HG03066 (cell line): ENCODE measurements around the gene SLC2A13.
"Not testable (repeated sequence)": the region's sequence is repeated elsewhere in the genome, so short reads cannot be mapped to it uniquely, and the experiment has no call there.

ENCODE experiments used
- ATAC-seq: cut with Tn5 transposase; IDR thresholded peaks from one replicate; pipeline ENCODE4 v1.9.1; 2021; ENCODE audit warnings: low read depth; ENCODE audit not compliant: unreplicated experiment

Gene SLC2A13

DNA sequence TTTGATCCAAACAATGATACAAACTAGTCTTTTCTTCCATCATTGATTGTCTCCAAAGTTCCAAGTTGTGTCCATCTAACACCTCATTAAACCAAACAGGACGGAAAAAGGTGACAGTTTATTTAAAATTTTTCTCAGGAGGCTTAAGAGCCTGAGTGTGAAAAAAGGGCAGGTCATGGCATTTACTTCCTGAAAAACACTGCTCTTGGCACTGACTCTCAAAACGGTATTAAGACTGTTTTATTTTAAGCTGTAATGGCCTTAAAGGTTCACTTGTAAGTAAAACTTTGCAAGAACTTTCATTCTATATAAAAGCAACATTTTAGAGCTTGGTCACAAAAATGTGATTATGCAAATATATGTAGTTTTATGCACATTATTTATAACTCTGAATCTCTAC lies 222.5 kb downstream of the SLC2A13 start:
- no peak for ATAC-seq

DNA sequence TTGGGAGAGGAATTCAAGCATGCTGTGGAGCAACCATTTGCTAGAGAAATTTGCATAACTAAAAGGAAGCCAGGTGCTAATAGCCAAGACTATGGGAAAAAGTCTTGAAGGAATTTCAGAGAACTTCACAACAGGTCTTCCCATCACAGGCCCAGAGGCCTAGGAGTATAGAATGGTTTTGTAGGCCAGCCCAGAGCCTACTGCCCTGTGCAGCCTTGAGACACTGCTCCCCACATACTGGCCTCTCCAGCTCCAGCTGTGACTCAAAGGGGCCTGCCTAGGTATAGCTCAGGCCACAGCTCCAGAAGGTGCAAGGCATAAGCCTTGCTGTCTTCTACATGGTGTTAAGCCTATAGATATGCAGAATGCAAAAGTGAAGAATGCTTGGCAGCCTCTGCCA lies 227.1 kb downstream of the SLC2A13 start:
- no peak for ATAC-seq

DNA sequence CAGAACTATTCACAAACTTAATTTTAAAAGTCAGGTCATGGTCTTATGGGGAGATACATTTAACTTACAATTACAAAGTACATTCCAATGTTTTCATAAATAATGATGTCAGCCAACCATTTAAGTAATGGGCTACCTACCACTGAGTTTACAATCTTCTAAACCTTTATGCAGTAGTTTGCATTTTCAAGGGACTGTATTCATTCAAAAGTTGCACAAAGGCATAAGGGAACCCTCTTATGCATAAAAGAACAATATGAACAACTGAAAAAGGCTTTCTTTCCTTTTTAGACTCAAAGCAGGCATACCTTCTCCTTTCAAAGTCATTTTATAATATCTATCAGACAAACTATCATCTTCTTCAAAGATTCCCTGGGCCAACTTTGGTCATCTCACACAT lies 230.2 kb downstream of the SLC2A13 start:
- ATAC-seq: no peak

DNA sequence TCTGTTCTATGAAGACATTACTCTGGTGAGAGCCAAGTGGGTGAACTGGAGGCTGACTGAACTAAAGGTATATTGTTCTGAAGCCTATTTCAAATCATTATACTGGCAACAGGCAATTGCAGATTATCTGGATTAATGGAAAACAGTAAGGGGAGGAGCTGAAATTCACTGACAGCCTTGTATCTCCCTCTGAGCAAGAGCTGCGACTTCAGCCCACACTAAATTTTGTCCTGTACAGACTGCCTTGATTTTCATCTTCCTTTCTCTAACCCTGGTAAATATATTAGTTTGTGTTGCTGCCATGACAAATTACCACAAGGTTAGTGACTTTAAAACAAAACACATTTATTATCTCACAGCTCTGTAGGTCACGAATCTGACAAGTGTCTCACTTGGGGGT lies 231.1 kb downstream of the SLC2A13 start:
- ATAC-seq: no peak

DNA sequence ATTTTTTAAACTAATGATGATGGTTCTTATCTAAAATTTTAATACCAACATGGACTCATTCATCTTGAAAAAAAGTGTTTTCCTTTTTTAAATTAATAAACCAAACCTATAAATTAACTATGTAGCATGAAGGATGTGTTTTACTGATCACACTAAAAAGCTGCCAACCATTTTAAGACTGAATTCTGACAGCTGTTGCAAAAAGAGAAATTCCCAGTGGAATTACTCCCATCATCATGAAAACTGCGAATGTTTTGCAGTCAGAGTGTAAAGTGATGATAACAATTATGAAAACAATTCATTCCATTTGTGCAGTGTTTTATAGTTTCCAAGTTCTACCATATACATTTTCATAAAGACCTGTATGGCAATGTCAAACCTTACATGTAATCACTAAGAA lies 232.8 kb downstream of the SLC2A13 start:
- ATAC-seq: no peak

DNA sequence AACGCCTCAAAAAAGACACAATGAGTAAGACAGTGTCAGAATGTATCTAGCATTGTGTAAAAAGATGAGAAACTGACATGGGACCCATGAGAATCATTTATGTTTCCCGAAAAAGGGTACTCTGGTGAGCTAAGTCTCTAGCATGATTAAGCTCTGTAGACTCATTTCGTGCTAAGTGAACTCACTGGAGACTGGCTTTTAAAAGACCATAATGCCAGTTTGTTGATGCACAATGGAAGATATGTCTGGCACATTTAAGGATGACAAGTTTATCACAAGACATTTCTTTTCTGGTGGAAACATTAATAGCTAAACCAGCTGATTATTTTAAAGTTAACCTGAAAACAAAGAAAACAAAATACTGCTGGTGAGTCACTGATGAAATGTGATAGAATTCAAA lies 233.5 kb downstream of the SLC2A13 start:
- ATAC-seq: no peak

DNA sequence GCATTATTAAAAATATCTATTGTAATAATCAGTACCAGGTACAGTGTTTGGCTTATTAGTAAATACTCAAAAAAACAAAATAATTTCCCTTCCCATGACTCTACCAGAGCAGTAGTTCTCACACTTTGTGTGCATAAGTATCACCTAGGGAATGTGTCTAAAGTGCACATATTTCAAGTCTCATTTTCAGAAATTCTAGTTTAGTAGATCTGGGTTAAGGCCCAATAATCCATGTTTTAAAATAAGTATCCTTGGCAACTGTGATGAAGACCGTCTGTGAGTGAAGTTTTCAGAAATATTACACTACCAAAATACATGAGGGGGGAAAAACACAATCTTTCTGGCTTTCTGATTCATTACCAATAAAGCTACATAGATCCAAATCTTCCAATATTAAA lies 237.6 kb downstream of the SLC2A13 start:
- no peak for ATAC-seq

DNA sequence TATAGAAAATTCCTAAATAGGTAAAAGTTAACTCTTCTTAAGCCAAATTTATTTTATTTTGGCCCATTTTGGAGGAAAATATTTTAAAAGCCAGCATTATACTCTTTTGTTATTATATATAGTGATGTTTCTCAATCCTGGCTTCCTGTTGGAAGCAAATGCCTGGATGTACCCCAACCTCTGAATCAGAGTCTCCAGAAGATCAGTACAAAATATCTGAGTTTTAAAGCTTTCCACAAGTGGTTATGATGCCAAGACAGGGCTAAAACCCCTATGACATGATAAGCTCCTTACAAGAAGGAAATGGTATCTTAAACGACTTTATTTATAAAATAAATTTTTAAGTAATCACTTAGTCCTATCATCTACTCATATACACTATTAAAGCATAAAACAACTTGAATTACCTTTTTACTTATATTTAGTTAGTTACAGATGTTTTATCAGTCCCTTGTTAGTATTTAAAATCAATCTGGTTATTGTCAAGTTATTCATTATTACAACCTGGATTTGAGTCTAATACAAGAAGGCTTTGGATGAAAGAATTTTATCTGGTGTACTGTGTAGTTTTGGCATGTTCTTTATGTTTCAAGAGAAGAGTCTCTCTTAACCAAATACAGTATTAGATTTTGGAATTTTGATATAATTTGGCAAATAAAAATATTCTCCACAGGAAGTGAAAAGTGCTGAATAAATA lies 238.1 kb downstream of the SLC2A13 start:
- no peak for ATAC-seq

DNA sequence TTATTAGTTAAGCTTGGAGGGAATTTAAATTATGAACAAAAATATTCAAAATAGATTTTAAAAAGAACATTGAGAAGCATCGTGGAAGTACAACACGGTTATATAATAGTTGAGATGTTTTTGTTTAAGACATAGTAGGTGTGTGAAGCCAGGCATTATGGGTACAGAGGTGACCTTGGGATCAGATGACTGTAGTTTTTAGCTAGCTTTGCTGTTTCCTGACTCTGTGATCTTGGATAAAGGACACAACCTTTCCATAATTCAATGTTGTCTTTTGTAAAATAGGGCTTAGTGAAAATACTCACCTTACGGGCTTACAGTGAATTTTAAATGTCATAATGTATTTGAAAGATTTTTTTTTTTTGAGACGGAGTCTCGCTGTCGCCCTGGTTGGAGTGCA lies 239.7 kb downstream of the SLC2A13 start:
- no peak for ATAC-seq

DNA sequence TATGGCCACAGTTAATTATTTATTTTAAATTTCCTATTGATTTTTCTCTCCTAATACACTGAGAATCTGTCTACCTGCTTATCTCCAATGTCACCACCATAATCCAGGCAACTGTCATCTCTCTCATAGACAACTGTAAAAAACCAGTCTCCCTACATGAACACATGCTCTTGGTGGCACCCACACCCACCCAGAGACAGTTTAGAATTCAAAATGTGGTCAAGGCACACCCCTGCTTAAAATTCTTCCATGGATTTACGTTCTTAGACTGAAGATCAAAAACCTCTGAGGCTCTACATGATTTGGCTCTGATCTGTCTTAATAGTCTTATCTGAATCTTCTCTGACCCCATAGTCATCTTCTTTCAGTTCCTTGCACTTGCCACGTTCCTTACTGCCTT lies 245.2 kb downstream of the SLC2A13 start:
- ATAC-seq: no peak

DNA sequence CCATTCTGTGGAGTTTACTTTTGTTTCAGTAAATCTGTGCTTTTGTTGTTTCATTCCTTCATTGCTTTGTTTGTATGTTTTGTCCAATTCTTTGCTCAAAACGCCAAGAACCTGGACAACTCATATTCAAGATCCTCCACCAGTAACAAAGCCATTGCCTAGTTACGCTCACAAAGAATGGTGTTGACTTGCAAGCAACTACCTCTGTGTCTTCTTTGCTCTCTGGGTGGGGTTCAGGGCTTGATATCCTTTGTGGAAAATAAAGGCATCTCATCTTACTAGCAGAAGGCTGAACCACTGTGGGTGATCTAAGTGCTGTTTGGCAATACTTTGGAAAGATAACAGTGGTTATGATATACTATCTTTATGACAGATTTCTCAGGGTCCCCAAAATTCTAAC lies 252.9 kb downstream of the SLC2A13 start:
- no peak for ATAC-seq

DNA sequence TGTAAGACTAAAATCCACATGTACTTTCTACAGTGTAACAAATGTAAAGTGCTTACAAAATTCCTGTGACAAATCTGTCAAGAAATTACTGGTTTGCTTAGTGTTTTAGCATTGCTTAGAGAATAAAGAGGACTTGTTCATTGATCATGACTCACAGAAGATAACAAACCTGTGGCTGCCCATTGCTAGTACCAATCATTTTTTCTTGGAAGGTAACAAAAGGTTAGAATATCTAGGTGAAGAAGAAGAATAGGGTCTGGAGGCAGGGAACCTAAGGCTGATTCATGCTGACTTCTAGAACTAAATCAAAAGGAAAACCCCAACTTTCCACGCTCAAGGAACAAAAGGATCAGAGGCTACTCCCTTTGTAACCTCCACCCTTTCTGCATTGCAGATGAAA lies 253.5 kb downstream of the SLC2A13 start:
- ATAC-seq: no peak

DNA sequence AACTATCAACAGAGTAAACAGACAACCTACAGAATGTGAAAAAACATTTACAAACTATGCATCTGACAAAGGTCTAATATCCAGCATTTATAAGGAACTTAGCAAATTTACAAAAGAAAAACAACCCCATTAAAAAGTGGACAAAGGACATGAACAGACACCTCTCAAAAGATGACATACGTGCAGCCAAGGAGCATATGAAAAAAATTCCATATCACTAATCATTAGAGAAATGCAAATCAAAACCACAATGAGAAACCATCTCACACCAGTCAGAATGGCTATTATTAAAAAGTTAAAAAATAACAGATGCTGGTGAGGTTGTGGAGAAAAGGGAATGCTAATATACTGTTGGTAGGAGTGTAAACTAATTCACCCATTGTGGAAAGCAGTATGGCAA lies 257.7 kb downstream of the SLC2A13 start:
- ATAC-seq: not testable (repeated sequence)

DNA sequence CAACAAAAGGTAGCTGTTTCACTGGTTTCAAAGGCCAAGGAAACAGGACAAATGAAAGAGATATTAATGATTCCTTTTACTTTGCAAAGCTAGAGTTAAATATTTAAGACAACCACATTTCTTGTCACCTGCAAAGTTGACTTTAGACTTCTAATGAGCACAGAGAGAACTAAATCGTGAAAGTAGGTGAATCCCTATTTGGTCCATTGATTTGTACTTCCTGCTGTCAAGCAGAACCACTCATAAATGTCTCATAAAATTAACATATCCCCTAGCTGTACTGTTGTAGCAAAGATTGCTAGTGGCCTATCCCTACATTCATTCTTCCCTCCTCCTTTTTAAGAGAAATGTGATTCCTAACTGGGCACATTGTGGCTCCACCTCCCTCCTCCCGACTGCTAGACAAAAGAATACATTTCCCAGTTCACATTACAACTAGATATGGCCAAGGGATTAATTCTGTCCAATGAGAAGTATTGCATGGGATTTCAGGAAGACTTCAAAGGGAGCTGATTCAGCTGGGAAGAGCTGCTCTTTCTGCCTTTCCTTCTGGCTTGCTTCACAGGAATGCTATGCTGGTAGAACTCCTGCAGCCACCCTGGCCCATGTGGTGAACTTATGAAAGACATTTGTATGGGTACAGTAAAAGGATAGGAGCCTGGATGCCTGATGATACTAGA lies 258.8 kb downstream of the SLC2A13 start:
- no peak for ATAC-seq

DNA sequence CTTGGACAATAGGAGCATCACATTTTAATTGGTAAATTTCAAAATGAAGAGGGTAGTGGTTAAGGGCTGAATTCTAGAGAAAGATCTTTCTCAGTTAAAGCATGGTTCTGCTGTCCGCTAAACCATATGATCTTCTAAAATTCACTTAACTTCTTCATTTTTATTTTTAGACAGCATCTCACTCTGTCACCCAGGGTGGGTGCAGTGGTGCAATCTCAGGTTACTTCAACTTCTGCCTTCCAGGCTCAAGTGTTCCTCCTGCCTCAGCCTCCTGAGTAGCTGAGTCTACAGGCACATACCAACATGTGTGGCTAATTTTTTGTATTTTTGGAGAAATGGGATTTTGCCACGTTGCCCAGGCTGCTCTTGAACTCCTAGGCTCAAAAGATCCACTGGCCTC lies 259.6 kb downstream of the SLC2A13 start:
- ATAC-seq: no peak

DNA sequence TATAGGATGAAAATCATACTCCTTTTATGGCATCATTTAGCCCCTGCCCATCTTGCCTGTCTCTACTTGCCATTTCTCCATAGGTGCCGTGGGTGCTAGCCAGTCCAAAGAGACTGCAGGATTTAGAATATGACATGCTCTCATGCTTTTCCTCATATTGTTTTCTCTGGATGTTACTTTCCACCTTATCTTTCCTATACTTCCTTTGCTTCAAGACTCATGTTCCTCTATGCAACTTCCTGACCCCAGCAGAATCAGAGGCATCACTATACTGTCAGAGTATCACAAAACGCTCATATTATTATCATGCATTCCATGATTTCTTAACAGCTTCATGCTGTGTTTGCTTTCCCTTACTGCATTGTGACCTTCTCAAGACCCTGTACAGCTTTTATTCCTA lies 265.5 kb downstream of the SLC2A13 start:
- ATAC-seq: no peak

DNA sequence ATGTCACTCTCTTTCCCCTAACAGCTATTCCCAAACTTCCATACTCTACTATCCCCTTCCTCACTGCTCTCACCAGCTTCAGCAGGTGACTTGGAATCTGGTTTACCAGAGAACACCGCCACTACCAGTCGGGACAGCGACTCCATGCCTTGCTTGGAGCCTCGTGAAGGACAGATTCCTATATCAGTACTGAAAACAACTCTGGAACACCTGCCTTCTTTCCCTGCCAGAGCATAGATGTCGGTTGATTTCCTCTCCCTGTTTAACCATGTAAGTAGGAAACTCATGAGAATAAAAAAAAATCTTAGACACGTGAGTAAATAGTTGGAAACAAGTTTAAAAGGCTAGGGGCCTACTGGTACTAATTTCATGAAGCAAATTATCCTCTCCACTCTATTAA lies 266.8 kb downstream of the SLC2A13 start:
- ATAC-seq: no peak

DNA sequence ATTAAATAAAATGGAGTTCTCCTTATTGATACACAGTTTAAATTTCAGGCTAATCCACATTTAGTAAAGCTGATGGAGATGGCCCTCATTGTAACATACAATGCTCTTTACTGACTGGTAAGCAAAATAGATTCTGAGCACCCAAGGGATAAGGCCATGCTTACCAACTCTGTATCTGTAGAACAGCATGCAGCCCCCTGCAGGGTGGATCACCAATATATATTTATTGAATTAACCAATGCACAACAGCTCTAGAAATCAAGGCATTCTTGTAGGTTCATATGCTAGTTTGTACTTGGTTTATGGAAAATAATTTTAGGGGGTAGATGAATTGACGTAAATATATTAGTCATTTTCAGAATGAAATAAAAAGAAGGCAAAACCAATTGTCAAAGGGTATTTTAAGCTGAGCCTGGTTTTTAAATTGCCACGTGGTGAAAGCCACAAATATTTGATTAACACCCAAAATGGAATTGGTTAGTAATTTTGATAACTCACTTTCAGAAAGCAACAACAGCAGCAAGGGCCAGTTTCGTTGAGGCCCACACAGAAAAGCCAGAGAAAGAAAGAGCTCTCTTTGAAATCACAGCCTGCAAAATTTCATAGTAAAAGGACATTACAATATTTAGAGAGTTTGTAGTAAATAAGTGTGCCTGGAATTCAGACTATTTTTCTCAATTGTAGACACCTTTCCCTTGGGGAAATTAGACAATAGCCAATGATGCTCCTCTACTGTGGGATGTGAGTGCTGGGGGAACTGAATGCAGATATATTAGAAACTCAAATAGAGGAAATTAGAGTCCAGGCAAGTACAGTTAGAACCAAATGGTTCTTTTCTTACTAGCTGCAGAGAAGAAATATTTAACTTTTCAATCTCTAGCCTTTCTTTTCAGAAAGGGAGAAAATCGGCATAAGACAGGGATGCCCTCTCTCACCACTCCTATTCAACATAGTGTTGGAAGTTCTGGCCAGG lies 270.1 kb downstream of the SLC2A13 start:
- peak; percentile 73 for ATAC-seq

DNA sequence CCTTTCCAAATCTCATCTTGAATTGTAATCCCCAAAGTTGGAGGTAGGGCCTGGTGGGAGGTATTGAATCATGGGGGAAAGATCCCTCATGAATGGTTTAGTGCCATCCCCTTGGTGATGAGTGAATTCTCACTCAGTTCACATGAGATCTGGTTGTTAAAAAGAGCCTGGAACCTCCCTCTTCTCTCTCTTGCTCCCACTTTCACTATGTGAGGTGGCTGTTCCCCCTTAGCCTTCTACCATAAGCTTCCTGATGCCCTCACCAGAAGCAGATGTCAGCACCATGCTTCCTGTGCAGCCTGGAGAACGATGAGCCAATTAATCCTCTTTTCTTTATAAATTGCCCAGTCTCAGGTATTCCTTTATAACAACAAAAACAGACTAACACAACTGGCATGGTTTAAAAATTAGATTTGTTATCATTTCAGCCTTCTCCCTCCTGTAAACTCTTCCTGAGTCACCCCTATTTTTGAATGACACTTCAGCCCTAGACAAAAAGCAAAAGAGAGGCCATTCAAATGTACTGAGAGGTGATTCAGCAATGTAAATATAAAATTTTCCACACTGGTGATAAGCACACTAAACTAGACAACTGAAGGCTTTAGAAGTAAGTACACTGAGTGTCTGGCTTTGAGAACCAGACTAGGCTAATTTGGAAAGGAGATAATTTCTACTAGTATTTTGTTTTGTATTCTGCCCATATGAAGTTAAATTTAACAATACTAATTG lies 274.1 kb downstream of the SLC2A13 start:
- ATAC-seq: no peak

DNA sequence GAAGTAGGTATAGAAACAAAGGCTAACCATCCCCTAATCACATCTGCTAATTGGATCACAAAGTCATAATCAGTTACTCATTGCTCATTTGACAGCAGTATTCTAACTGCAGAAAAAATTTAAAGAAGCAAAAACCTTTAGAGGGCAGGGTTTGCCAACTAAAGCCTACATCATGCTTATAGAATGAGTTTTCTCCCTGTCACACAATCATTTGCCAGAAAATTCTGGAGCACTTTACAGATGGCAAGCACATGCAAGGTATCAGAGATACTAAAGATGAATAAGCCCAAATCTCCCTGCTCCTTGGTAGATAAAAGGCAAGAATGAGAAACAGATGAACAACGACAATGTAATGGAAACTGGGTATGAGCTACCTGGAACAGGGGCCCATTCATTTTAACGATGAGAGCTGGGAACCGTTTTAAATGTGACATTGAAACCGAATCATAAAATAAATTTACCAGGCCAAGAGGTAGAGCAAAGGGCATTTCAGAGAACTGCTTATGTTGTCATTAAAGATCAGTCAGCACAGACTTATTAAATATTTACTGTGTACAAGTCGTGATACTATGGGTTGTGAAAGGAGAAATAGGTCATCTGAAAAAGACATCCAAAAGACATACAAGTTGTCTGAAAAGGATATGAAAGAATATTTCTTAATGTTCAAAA lies 274.9 kb downstream of the SLC2A13 start:
- no peak for ATAC-seq
